Measurements from ENCODE around the gene FAM181A. TPM values are rescaled to one million over a fixed set of nuclear protein-coding genes. Genes with fewer than 3 reads are reported as not detected.

FAM181A gene
- total RNA-seq, 2 donors from 2014 or later = not detected

DNA sequence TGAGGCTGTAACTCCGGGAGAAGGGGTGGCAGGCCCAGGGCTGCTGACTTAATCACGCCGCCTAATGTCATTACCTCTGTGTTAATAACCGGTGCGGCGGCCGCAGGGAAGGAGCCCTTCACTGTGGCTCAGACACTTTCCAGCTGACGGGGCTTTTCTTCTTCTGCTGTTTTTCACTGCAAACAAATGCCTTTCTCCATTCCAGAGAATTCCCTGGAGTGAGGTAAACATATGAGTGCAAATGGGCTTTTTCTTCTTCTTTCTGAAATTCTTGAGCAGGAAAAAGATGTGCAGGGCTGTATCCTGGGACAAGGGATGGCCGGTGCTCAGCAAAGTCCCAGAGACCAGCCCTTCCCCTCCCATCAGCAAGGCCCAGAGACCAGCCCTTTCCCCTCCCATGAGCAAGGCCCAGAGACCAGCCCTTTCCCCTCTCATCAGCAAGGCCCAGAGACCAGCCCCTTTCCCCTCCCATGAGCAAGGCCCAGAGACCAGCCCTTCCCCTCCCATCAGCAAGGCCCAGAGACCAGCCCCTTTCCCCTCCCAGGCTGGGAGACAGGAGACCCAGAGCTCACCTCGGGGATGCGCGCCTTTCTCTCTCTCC is 33.4 kb upstream of the FAM181A start:
- Mint-ChIP-seq H3K36me3 (ENCODE audit: insufficient read depth in 2 of 2) (no peaks in the 10 kb centered on the region), H3K9me3 (no peaks in the 10 kb centered on the region), H3K27ac (no peak overlapping the region), H3K4me1 (ENCODE audit: low read depth) (no peaks in the 10 kb centered on the region), H3K27me3 (ENCODE audit: low read depth) (peaks cover 6% of the 10 kb centered on the region), H3K4me3 (no peak overlapping the region)
- no peak for DNase-seq
- no peak for ATAC-seq (replicated peaks in 1 of 2)

DNA sequence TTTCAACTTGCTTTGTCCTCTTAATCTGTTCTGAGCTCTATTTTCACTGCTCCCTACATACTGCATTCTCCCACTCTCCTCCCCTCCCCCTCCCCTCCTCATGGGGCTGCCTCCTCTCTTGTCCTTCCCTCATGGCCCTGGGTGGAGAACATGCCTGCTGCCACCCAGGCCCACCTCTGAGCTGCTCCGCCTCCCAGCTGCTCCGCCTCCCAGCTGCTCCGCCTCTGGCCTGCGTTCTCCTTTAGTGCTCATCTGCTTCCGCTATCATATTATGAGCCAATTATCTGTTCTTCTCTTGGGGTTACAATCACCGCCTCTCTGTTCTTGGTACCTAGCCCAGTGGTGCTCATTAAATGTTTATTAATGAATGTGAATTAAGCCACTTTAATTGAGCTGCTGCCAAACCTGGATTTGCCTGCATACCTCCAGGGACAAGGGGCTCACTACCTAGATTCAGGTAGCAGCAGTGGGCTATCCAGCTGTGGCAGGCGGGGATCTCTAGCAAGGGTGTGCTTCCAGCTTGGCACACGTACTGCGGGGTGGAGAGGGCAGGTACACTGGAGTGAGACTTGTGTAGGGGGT is 32.0 kb upstream of the FAM181A start:
- no peak for DNase-seq
- Mint-ChIP-seq H3K27me3 (ENCODE audit: low read depth) (no peaks in the 10 kb centered on the region), H3K9me3 (no peaks in the 10 kb centered on the region)

DNA sequence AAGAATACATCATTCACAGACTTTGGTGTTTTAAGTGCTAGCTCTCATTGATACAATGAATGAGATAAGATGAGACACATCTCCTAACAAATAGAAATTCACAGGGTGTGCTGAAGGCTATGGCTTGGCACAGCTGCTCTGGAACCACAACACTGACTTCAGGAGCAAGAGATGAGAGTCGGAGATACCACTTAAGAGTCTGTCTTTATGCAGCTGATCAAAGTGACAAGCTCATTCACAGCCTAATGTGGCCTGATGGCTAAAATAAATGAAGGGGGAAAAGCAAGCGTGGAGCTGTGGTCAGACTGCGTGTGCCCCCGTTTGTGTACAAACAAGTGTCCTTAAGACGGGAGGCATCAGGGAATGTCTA is 29.7 kb upstream of the FAM181A start:
- H3K4me3 Mint-ChIP-seq = no peak overlapping the region
- no peak for ATAC-seq (replicated peaks in 1 of 2)
- H3K4me1 Mint-ChIP-seq (ENCODE audit: low read depth) = no peaks in the 10 kb centered on the region
- H3K27ac Mint-ChIP-seq = no peak overlapping the region
- no peaks in the 10 kb centered on the region for H3K27me3 Mint-ChIP-seq (ENCODE audit: low read depth)
- DNase-seq = no peak
- H3K36me3 Mint-ChIP-seq (ENCODE audit: insufficient read depth in 2 of 2) = no peaks in the 10 kb centered on the region
- H3K9me3 Mint-ChIP-seq = no peaks in the 10 kb centered on the region

More for the DNA sequence above, 32.0 kb upstream of the FAM181A start:
- Mint-ChIP-seq H3K27ac (no peak overlapping the region), H3K36me3 (ENCODE audit: insufficient read depth in 2 of 2) (no peaks in the 10 kb centered on the region), H3K4me3 (no peak overlapping the region), H3K4me1 (ENCODE audit: low read depth) (no peaks in the 10 kb centered on the region)
- ATAC-seq (replicated peaks in 1 of 2) = no peak

DNA sequence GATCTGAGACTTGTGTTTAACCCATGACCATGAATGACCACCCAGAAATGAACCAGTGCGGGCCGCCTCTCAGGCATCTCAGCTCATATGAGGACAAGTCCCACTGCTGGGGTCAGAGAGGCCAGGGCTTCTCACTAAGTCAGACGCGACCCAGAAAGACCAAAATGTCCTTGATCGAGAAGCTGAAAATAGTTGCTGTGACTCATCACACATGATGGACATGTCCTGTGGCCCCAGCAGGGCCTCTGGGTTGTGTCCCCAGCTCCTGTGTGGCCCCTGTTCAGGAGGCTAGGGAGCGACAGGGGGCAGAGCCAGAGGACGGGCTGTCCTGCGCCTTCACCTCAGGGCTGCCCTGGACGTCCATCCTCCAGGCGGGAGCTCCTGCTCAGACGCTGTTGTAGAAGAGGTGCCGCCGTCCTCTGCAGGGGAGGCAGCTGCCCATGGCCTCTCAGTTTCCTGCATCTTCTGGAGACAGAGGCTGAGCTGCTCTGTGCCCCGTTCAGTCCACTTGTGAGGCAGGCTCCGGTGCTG is 29.0 kb upstream of the FAM181A start:
- DNase-seq (no peak), ATAC-seq (replicated peaks in 1 of 2) (no peak)
- Mint-ChIP-seq H3K27me3 (ENCODE audit: low read depth) (no peaks in the 10 kb centered on the region), H3K9me3 (no peaks in the 10 kb centered on the region), H3K4me3 (no peak overlapping the region), H3K27ac (no peak overlapping the region), H3K4me1 (ENCODE audit: low read depth) (no peaks in the 10 kb centered on the region), H3K36me3 (ENCODE audit: insufficient read depth in 2 of 2) (no peaks in the 10 kb centered on the region)

DNA sequence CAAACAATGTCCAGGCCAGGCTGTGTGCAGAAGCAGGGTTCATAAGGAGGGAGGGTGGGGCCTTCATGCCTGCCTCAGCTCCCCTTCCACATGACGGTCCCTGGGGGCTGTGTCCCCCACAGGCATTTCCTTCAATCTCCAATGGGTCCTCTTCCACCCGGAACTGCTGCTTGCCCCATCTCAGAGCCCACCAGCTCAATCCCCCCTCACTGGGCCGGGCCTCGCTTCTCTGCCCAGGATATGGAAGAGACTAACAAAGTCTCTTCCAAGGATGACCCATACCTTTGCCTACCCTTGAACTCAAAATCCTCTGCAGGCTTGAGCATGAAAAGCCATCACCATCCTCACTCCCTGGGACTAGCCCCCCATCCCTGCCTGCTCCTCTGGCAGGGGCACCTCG is 28.4 kb upstream of the FAM181A start:
- ATAC-seq (replicated peaks in 1 of 2) (no peak), DNase-seq (no peak)
- Mint-ChIP-seq H3K27ac (no peak overlapping the region), H3K36me3 (ENCODE audit: insufficient read depth in 2 of 2) (no peaks in the 10 kb centered on the region), H3K4me3 (no peak overlapping the region), H3K4me1 (ENCODE audit: low read depth) (no peaks in the 10 kb centered on the region), H3K9me3 (no peaks in the 10 kb centered on the region), H3K27me3 (ENCODE audit: low read depth) (peaks cover 5% of the 10 kb centered on the region)

DNA sequence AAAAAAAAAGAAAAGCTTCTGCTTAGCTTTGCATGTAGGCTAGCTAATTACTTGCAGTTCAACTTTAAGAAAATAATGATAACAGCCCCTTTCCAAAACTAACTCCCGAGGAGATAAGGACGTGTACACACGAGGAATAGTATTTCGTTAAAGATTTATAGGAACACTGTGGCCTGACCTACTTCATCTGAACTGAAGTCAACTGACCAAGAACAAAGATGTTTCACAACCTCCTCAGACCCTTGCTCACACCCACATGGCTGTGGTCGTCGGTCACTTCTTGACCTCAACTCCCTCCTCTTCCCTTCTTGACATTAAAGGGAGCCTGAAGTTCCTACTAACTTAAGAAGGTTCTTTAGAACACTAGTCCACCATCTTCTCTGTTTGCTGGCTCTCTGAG is 25.3 kb upstream of the FAM181A start:
- Mint-ChIP-seq H3K27me3 (ENCODE audit: low read depth) (peaks cover 10% of the 10 kb centered on the region), H3K36me3 (ENCODE audit: insufficient read depth in 2 of 2) (no peaks in the 10 kb centered on the region), H3K9me3 (no peaks in the 10 kb centered on the region), H3K4me3 (no peak overlapping the region), H3K4me1 (ENCODE audit: low read depth) (no peaks in the 10 kb centered on the region), H3K27ac (no peak overlapping the region)
- no peak for DNase-seq
- ATAC-seq (replicated peaks in 1 of 2) = no peak

DNA sequence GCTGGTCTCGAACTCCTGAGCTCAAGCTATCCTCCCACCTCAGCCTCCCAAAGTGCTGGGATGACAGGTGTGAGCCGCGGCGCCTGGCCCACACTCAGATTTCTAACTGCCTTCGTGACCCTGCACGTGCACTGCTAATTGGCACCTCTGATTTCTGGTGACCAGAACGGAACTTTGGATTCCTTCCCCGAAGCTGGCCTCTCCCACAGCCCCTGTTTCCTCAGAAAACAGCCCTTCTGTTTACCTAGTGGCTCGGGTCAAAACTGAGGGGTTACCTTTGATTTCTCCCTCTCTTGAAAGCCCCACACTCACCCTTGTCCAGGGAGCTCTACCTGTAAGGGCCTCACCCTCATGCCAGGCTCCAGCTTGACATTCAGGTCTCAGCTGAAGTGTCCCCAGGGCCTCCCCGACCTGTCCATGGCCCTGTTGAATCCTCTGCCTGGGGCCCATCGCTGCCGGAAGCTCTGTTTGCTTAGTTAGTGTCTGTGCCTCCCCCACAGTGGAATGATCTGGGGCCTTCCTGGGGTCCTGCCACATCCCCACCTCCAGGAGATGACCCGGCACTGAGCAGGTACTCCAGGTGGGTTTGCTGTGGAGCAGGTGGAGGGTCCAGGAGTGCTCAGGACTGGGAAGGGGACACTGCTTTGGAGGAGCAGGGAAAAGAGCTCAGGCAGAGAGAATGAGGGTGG is 24.4 kb upstream of the FAM181A start:
- H3K27me3 Mint-ChIP-seq (ENCODE audit: low read depth) = peaks cover 10% of the 10 kb centered on the region
- H3K36me3 Mint-ChIP-seq (ENCODE audit: insufficient read depth in 2 of 2) = no peaks in the 10 kb centered on the region
- no peaks in the 10 kb centered on the region for H3K4me1 Mint-ChIP-seq (ENCODE audit: low read depth)
- DNase-seq (no peak), ATAC-seq (replicated peaks in 1 of 2) (no peak)
- no peak overlapping the region for H3K4me3 Mint-ChIP-seq
- H3K9me3 Mint-ChIP-seq = no peaks in the 10 kb centered on the region
- H3K27ac Mint-ChIP-seq = no peak overlapping the region

DNA sequence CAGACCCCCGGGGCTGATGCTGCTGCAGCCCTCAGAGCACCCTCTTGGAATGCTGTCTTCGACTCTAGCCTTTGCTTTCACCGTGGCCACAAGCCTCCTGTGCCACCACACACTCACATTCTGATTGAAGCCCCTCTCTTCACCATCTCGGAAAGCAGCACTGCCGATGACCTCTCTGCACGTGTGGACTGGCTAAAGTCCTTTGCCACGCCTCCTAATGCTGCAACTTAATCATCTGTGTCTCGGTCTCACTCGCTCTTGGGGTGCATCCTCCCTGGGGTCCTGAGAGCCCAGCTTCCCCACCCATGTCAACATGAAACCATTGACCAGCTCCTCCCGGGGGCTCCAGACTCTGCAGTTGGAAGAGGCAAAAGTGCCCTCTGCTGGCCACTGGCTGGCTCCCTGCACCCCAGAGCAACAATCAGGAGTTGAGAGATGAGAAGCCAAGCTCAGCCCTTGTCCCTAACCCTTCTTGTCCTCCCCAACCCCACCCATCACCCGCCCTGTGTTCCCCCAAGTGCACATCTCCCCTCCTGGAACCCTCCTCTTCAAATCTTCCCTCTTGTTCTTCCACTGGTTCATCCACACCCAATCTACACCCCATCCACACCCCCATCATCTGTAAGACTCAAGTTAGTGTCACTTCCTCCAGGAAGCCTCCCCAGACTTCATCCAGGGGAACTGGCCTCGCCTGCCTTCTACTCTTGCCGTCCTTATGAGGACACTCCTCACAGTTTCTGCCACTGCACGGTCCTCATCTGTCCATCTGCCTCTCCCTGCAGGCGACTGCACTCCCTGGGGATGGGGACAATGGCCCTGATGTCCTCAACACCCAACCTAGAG is 23.6 kb upstream of the FAM181A start:
- H3K4me1 Mint-ChIP-seq (ENCODE audit: low read depth) = no peaks in the 10 kb centered on the region
- H3K4me3 Mint-ChIP-seq = no peak overlapping the region
- H3K27ac Mint-ChIP-seq = no peak overlapping the region
- no peaks in the 10 kb centered on the region for H3K36me3 Mint-ChIP-seq (ENCODE audit: insufficient read depth in 2 of 2)
- ATAC-seq (replicated peaks in 1 of 2) (no peak), DNase-seq (no peak)
- H3K9me3 Mint-ChIP-seq = no peaks in the 10 kb centered on the region
- H3K27me3 Mint-ChIP-seq (ENCODE audit: low read depth) = peaks cover 13% of the 10 kb centered on the region

DNA sequence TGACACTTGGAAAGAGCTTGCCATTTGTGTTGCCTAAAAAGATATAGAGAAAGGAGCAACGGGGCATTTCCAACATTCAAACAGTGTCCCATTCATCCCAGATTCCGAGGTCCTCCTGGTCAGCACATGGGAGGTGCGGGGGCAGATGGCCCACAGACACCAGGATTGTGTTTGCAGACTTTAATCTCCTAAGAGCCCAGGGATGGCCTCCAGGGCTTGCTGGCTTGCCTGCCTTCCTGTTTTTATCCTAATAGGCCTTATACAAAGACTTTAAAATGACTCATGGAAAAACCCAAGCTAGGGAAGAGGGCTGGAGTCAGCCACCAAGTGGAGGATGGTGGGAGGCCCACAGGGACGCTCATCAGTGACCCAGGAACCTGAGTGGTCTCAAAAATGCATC is 21.5 kb upstream of the FAM181A start:
- DNase-seq = no peak
- H3K36me3 Mint-ChIP-seq (ENCODE audit: insufficient read depth in 2 of 2) = no peaks in the 10 kb centered on the region
- H3K27ac Mint-ChIP-seq = no peak overlapping the region
- no peaks in the 10 kb centered on the region for H3K4me1 Mint-ChIP-seq (ENCODE audit: low read depth)
- H3K9me3 Mint-ChIP-seq = no peaks in the 10 kb centered on the region
- peaks cover 21% of the 10 kb centered on the region for H3K27me3 Mint-ChIP-seq (ENCODE audit: low read depth)
- ATAC-seq (replicated peaks in 1 of 2) = no peak
- H3K4me3 Mint-ChIP-seq = no peak overlapping the region

DNA sequence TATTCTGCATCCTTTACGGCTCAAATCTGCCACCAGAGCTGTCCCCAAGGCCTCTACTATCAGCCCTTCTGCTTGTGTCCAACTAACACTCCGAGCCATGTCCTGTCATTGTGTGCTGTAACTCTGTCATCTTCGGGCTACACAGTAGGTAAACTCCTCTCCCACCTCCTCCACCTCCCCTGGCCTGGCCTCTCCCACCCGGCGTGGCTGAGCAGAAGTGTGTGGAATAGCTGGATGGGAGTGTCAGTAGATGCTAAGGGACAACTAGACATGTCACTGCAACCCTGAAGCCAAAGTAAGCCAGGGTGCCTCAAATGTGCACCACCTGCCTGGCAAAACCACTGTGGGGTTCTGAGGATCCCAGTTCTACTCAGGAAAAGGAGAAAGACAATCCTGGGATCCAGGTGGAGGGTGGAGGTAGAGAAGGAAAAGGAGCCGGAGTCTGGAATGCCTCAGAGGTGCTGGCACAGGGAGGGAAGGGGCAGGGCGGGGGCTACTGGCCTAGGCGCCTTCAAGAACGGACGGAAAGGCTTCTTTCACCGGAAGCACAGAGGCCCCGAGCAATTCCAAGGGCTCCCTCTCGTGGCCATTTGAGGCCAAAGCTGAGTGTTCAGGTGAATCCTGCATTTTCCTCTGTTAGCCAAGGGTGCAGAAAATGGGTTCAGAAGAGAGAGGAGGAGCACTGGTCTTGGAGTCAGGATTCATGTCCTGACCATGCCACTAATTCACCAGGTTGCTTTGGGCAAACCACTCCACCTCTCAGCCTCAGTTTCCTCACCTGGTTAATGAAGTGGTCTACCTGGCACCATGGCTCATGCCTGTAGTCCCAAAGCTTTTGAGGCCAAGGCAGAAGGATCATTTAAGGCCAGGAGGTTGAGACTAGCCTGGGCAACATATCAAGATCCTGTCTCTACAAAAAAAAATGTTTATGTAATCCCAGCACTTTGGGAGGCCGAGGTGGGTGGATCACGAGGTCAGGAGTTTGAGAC is 20.5 kb upstream of the FAM181A start:
- no peaks in the 10 kb centered on the region for H3K4me1 Mint-ChIP-seq (ENCODE audit: low read depth)
- DNase-seq = peak; percentile 66 to 72
- no peaks in the 10 kb centered on the region for H3K9me3 Mint-ChIP-seq
- H3K36me3 Mint-ChIP-seq (ENCODE audit: insufficient read depth in 2 of 2) = no peaks in the 10 kb centered on the region
- no peak overlapping the region for H3K4me3 Mint-ChIP-seq
- ATAC-seq (replicated peaks in 1 of 2) = peak; percentile 74 to 82
- H3K27me3 Mint-ChIP-seq (ENCODE audit: low read depth) = peaks cover 21% of the 10 kb centered on the region
- no peak overlapping the region for H3K27ac Mint-ChIP-seq

DNA sequence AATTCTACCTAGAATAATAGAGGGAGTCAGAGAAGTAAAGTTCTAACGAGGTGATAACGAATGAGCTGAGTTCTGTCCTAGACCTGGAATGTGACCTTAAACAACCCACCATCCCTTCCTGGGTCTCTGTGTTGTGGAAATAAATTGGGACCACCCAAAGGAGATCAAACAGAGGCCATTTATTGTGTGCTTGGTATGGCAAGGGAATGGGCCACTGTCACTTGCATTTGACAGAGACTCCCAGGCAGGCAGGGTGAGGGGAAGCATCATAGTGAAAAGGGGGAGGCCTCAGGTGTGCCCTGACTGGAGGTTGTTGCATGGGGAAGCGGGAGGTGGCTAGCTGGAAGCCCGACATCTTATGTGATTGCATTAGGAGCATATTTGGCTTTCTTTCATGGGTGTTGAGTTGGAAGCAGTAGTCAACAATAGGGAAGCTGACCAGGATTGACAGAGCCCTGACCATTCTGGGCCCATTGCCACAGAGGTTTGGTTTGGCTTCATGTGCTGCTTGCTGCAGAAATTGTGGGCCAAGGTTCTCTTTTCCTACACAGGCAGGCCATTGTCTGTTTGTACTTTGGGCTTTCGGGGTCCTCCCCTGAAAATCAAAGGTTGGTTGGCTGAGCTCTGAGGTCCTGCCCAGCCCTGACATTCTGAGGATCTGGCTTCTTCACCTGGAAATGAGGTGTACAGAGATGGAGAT is 17.6 kb upstream of the FAM181A start:
- Mint-ChIP-seq H3K27me3 (ENCODE audit: low read depth) (peaks cover 12% of the 10 kb centered on the region), H3K27ac (no peak overlapping the region), H3K4me3 (no peak overlapping the region), H3K9me3 (peaks cover 2 to 4% of the 10 kb centered on the region in 2 donors), H3K4me1 (ENCODE audit: low read depth) (peaks cover 11% of the 10 kb centered on the region), H3K36me3 (ENCODE audit: insufficient read depth in 2 of 2) (peaks cover 3 to 4% of the 10 kb centered on the region in 2 donors)
- DNase-seq = no peak
- no peak for ATAC-seq (replicated peaks in 1 of 2)
